ENCODE results near the gene EGR4.
A peak's percentile ranks its signal among the peaks of the same experiment; 100 is the strongest.

EGR4 gene

GRCh38 chr2:73289304-73289703 is 4.0 kb downstream of the EGR4 start:
- DNase-seq: no peak

- DNase-seq: no peak
Observed at GRCh38 chr2:73286134-73286655, 7.2 kb downstream of the EGR4 start.

GRCh38 chr2:73285159-73285739 is 8.1 kb downstream of the EGR4 start:
- peak; percentile 11 for DNase-seq

- DNase-seq: peak; percentile 71
Observed at GRCh38 chr2:73284296-73285158, 8.8 kb downstream of the EGR4 start, which contains the start of gene FBXO41. FBXO41 (minus strand) TSS chr2:73284478; CDS start chr2:73269630, 14,848 bp downstream.

GRCh38 chr2:73283545-73284295 is 9.6 kb downstream of the EGR4 start:
- DNase-seq: peak; percentile 21

- no peak for DNase-seq
Observed at GRCh38 chr2:73282924-73283544, 10.3 kb downstream of the EGR4 start.

GRCh38 chr2:73281244-73281643 is 12.1 kb downstream of the EGR4 start:
- no peak for DNase-seq

GRCh38 chr2:73279852-73280251 is 13.5 kb downstream of the EGR4 start:
- DNase-seq: no peak

GRCh38 chr2:73272270-73272669 is 21.1 kb downstream of the EGR4 start:
- no peak for DNase-seq

GRCh38 chr2:73269686-73270465 is 23.5 kb downstream of the EGR4 start:
- DNase-seq: no peak

GRCh38 chr2:73268830-73269685 is 24.3 kb downstream of the EGR4 start:
- DNase-seq: peak; percentile 73

- no peak for DNase-seq
Observed at GRCh38 chr2:73268366-73268829, 24.9 kb downstream of the EGR4 start.

GRCh38 chr2:73267008-73267407 is 26.3 kb downstream of the EGR4 start:
- no peak for DNase-seq

GRCh38 chr2:73266061-73266901 is 27.1 kb downstream of the EGR4 start:
- DNase-seq: no peak

- no peak for DNase-seq
Observed at GRCh38 chr2:73265298-73266060, 27.9 kb downstream of the EGR4 start.

- no peak for DNase-seq
Observed at GRCh38 chr2:73264783-73265182, 28.6 kb downstream of the EGR4 start.

GRCh38 chr2:73264332-73264606 is 29.1 kb downstream of the EGR4 start:
- no peak for DNase-seq

- DNase-seq: no peak
Observed at GRCh38 chr2:73263540-73264331, 29.6 kb downstream of the EGR4 start.
